Neural cell (in vitro differentiated cells): ENCODE results near the gene RPL28. TPM values are rescaled to one million over a fixed set of nuclear protein-coding genes. Genes with fewer than 3 reads are reported as not detected.

Experiments
- H2AFZ ChIP-seq: fragments of 200-600, 300-800 bp; sonication (generic), shearing (Covaris generic); 2 replicates; pipeline ENCODE4 v1.6.0; 2014; ENCODE audit warnings: low read depth, mild to moderate bottlenecking, antibody characterized with exemption, low read length, moderate library complexity
- H3F3A ChIP-seq: fragments of 200-600 bp; shearing (Covaris generic); 2 replicates; pipeline ENCODE4 v1.6.1; 2016; ENCODE audit warnings: mild to moderate bottlenecking, moderate library complexity, mixed read lengths, antibody characterized with exemption, low read length; ENCODE audit not compliant: insufficient read depth, poor library complexity, severe bottlenecking
- H3K27ac ChIP-seq: fragments of 200-600, 300-800 bp; sonication (generic), shearing (Covaris generic); 2 replicates; pipeline ENCODE4 v1.5.1; 2014; ENCODE audit warnings: mild to moderate bottlenecking, low read length, moderate library complexity
- H3K27me3 ChIP-seq: fragments of 300-800, 200-600 bp; sonication (generic), shearing (Covaris generic); 2 replicates; pipeline ENCODE4 v1.6.0; 2014; ENCODE audit warnings: mild to moderate bottlenecking, low read depth, low read length, moderate library complexity; ENCODE audit not compliant: insufficient read depth
- H3K36me3 ChIP-seq: fragments of 300-800, 200-600 bp; sonication (generic), shearing (Covaris generic); 2 replicates; pipeline ENCODE4 v1.5.1; 2014; ENCODE audit warnings: mild to moderate bottlenecking, antibody characterized with exemption, low read length, moderate library complexity; ENCODE audit not compliant: insufficient read depth
- H3K4me2 ChIP-seq: fragments of 300-800, 200-600 bp; sonication (generic), shearing (Covaris generic); 2 replicates; pipeline ENCODE4 v1.6.0; 2014; ENCODE audit warnings: mild to moderate bottlenecking, low read length
- H3K4me3 ChIP-seq: fragments of 300-800, 200-600 bp; sonication (generic), shearing (Covaris generic); 2 replicates; pipeline ENCODE4 v1.5.1; 2014; ENCODE audit warnings: mild to moderate bottlenecking, low read length, moderate library complexity
- H3K79me2 ChIP-seq: fragments of 200-600 bp; shearing (Covaris generic); replicated peaks from 2 replicates; pipeline ENCODE4 v1.6.0; 2014; ENCODE audit warnings: mild to moderate bottlenecking, low read length, moderate library complexity; ENCODE audit not compliant: insufficient read depth
- H3K9ac ChIP-seq: fragments of 300-800, 200-600 bp; sonication (generic), shearing (Covaris generic); 2 replicates; pipeline ENCODE4 v1.6.1; 2016; ENCODE audit warnings: mild to moderate bottlenecking, low read length, mixed read lengths
- H3K9me2 ChIP-seq: fragments of 200-600 bp; shearing (Covaris generic); 2 replicates; pipeline ENCODE4 v1.6.1; 2016; ENCODE audit warnings: mild to moderate bottlenecking, low read length, mixed read lengths; ENCODE audit not compliant: insufficient read depth
- H3K9me3 ChIP-seq: fragments of 200-600, 300-800 bp; sonication (generic), shearing (Covaris generic); 2 replicates; pipeline ENCODE4 v1.6.1; 2016; ENCODE audit warnings: mild to moderate bottlenecking, mixed run types, low read length, moderate library complexity, mixed read lengths
- H4K20me1 ChIP-seq: fragments of 200-600 bp; shearing (Covaris generic); 2 replicates; pipeline ENCODE4 v1.6.1; 2016; ENCODE audit warnings: mild to moderate bottlenecking, mixed run types; ENCODE audit not compliant: insufficient read depth
- CTCF ChIP-seq: fragments of 450-650 bp; IDR thresholded peaks from 2 replicates; pipeline ENCODE4 v1.5.1; 2014; ENCODE audit warnings: antibody characterized with exemption, mild to moderate bottlenecking, moderate library complexity; ENCODE audit not compliant: poor library complexity, severe bottlenecking
- EP300 ChIP-seq: fragments of 450-650 bp; conservative IDR thresholded peaks from 2 replicates; pipeline ENCODE4 v1.6.1; 2014; ENCODE audit warnings: antibody characterized with exemption, mild to moderate bottlenecking, moderate library complexity; ENCODE audit not compliant: poor library complexity, severe bottlenecking
- EZH2 ChIP-seq: fragments of 200-600, 300-800 bp; shearing (Covaris generic), sonication (generic); IDR thresholded peaks from 2 replicates; pipeline ENCODE4 v1.6.1; 2014; ENCODE audit warnings: antibody characterized with exemption, low read length, borderline replicate concordance, mild to moderate bottlenecking; ENCODE audit not compliant: insufficient read depth, poor library complexity, severe bottlenecking
- MXI1 ChIP-seq: fragments of 450-650 bp; conservative IDR thresholded peaks from 2 replicates; pipeline ENCODE4 v1.6.1; 2014; ENCODE audit warnings: antibody characterized with exemption, mild to moderate bottlenecking; ENCODE audit not compliant: poor library complexity, severe bottlenecking
- POLR2AphosphoS5 ChIP-seq: IDR thresholded peaks from 2 replicates; pipeline ENCODE4 v1.6.1; 2012
- RAD21 ChIP-seq: fragments of 450-650 bp; conservative IDR thresholded peaks from 2 replicates; pipeline ENCODE4 v1.6.1; 2014; ENCODE audit warnings: antibody characterized with exemption, mild to moderate bottlenecking, moderate library complexity
- SMC3 ChIP-seq: fragments of 450-650 bp; conservative IDR thresholded peaks from 2 replicates; pipeline ENCODE4 v1.6.1; 2014; ENCODE audit warnings: antibody characterized with exemption, mild to moderate bottlenecking, moderate library complexity; ENCODE audit not compliant: poor library complexity
- TAF1 ChIP-seq: IDR thresholded peaks from 2 replicates; pipeline ENCODE4 v1.6.1; 2012; ENCODE audit warnings: low read depth
- polyA plus RNA-seq: library from polyadenylated mRNA; depleted of rRNA; stranded (reverse); fragments of >200 nt; gene quantifications from 2 replicates; pipeline ENCODE4 v1.2.3, GENCODE V29; 2014
- TF ChIP-seq, protein P1 (sequence below): IDR thresholded peaks from 2 replicates; pipeline ENCODE4 v1.6.1; 2012; ENCODE audit warnings: borderline replicate concordance

RPL28 gene
- polyA plus RNA-seq, 1 donor from 2014 or later = 195 TPM

- TF ChIP-seq CTCF (no peak), EZH2 (no peak), POLR2AphosphoS5 (no peak), RAD21 (no peak)
These were observed 47.6 kb downstream of the RPL28 start (continued) for GRCh38 chr19:55433292-55433691.

DNA sequence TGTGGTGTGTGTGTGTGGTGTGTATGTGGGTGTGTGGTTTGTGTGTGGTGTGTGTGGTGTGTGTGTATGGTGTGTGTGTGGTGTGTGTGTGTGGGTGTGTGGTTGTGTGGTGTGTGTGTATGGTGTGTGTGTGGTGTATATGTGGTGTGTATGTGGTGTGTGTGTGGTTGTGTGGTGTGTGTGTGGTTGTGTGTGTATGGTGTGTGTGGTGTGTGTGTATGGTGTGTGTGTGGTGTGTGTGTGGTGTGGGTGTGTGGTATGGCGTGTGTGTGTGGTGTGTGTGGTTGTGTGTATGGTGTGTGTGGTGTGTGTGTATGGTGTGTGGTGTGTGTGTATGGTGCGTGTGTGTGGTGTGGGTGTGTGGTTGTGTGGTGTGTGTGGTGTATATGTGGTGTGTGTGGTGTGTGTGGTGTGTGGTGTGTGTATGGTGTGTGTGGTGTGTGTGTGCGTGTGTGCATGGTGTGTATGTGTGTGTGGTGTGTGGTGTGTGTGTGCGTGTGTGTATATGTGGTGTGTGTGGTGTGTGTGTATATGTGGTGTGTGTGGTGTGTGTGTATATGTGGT is 48.7 kb downstream of the RPL28 start:
- Histone ChIP-seq H3K27me3 (peaks cover 13% of the 10 kb centered on the region), H3K4me3 (no peak overlapping the region), H3K9me2 (no peaks in the 10 kb centered on the region), H3K36me3 (peaks cover 25% of the 10 kb centered on the region), H3K27ac (no peak overlapping the region), H3K79me2 (no peaks in the 10 kb centered on the region), H3K4me2 (no peak overlapping the region), H3K9ac (no peak overlapping the region), H3K9me3 (no peaks in the 10 kb centered on the region), H3F3A (no peaks in the 10 kb centered on the region), H2AFZ (no peak overlapping the region), H4K20me1 (no peaks in the 10 kb centered on the region)
- TF ChIP-seq EP300 (no peak), MXI1 (no peak), TAF1 (no peak), RAD21 (no peak), CTCF (no peak), EZH2 (no peak), SMC3 (no peak), POLR2AphosphoS5 (no peak)
- TF ChIP-seq, protein P1, sequence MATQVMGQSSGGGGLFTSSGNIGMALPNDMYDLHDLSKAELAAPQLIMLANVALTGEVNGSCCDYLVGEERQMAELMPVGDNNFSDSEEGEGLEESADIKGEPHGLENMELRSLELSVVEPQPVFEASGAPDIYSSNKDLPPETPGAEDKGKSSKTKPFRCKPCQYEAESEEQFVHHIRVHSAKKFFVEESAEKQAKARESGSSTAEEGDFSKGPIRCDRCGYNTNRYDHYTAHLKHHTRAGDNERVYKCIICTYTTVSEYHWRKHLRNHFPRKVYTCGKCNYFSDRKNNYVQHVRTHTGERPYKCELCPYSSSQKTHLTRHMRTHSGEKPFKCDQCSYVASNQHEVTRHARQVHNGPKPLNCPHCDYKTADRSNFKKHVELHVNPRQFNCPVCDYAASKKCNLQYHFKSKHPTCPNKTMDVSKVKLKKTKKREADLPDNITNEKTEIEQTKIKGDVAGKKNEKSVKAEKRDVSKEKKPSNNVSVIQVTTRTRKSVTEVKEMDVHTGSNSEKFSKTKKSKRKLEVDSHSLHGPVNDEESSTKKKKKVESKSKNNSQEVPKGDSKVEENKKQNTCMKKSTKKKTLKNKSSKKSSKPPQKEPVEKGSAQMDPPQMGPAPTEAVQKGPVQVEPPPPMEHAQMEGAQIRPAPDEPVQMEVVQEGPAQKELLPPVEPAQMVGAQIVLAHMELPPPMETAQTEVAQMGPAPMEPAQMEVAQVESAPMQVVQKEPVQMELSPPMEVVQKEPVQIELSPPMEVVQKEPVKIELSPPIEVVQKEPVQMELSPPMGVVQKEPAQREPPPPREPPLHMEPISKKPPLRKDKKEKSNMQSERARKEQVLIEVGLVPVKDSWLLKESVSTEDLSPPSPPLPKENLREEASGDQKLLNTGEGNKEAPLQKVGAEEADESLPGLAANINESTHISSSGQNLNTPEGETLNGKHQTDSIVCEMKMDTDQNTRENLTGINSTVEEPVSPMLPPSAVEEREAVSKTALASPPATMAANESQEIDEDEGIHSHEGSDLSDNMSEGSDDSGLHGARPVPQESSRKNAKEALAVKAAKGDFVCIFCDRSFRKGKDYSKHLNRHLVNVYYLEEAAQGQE = no peak
